Endothelial cell (in vitro differentiated cells): Measurements from ENCODE around the gene GNA14. TPM values are rescaled to one million over a fixed set of nuclear protein-coding genes. Genes with fewer than 3 reads are reported as not detected.
"Not testable (repeated sequence)": the region's sequence is repeated elsewhere in the genome, so short reads cannot be mapped to it uniquely, and the experiment has no call there.

Experiments
- DNase-seq: peaks from one replicate; pipeline ENCODE4 v3.0.0; 2021; ENCODE audit warnings: low spot score
- H3K27ac Mint-ChIP-seq: one replicate; pipeline ENCODE4 v1.8.0; 2021; ENCODE audit warnings: mixed read lengths, inconsistent platforms; ENCODE audit not compliant: unreplicated experiment
- H3K27me3 Mint-ChIP-seq: one replicate; pipeline ENCODE4 v1.8.0; 2021; ENCODE audit warnings: mild to moderate bottlenecking, moderate library complexity, mixed read lengths, inconsistent platforms; ENCODE audit not compliant: unreplicated experiment
- H3K36me3 Mint-ChIP-seq: one replicate; pipeline ENCODE4 v1.8.0; 2021; ENCODE audit warnings: mild to moderate bottlenecking, low read depth, mixed read lengths, inconsistent platforms; ENCODE audit not compliant: unreplicated experiment
- H3K4me1 Mint-ChIP-seq: one replicate; pipeline ENCODE4 v1.8.0; 2021; ENCODE audit warnings: mild to moderate bottlenecking, mixed read lengths, inconsistent platforms; ENCODE audit not compliant: unreplicated experiment
- H3K4me3 Mint-ChIP-seq: one replicate; pipeline ENCODE4 v1.8.0; 2021; ENCODE audit warnings: mild to moderate bottlenecking, mixed read lengths, inconsistent platforms; ENCODE audit not compliant: unreplicated experiment
- H3K9me3 Mint-ChIP-seq: one replicate; pipeline ENCODE4 v1.8.0; 2021; ENCODE audit warnings: mixed read lengths, inconsistent platforms; ENCODE audit not compliant: unreplicated experiment
- CTCF ChIP-seq: fragments of 200-600 bp; sonication (generic); IDR thresholded peaks from one replicate; pipeline ENCODE4 v1.5.0; 2021; ENCODE audit warnings: antibody characterized with exemption; ENCODE audit not compliant: unreplicated experiment
- long read RNA-seq: library from polyadenylated mRNA; unstranded; transcript quantifications from one replicate; pipeline ENCODE4 v2.0.0, GENCODE V29; 2020; ENCODE audit not compliant: unreplicated experiment
- total RNA-seq: library from RNA; stranded (reverse); fragmentation: NEBNext Ultra II Directional; extraction: Animal tissue kit (Norgen Biotek cat#: 25700); gene quantifications from one replicate; pipeline ENCODE4 v1.2.1, GENCODE V29; 2021; ENCODE audit not compliant: unreplicated experiment

GNA14 gene
- 10.6 TPM for total RNA-seq
- long read RNA-seq, transcript GNA14-201 (7 exons, 2,482 nt): major isoform, 8 of 9 reads
- long read RNA-seq, partial matches to known transcripts: 0 of 9 reads
- long read RNA-seq, other reads (novel, unspliced or antisense): 1 of 9 reads

- peak within 1 kb of the TSS; percentile 89 for H3K4me3 Mint-ChIP-seq
- peaks cover 6% of the 10 kb centered on the region for H3K36me3 Mint-ChIP-seq
- peak within 1 kb of the TSS; percentile 61 for H3K27ac Mint-ChIP-seq
- H3K9me3 Mint-ChIP-seq: no peaks in the 10 kb centered on the region
- peak; percentile 63 for DNase-seq
- TF ChIP-seq CTCF: no peak
- peaks cover 21% of the 10 kb centered on the region for H3K4me1 Mint-ChIP-seq
- peaks cover 5% of the 10 kb centered on the region for H3K27me3 Mint-ChIP-seq
Observed at GRCh38 chr9:77648234-77649108, at the start of gene GNA14. GNA14 (minus strand) TSS chr9:77648322; CDS start chr9:77647793, 529 bp downstream.

- Mint-ChIP-seq H3K27ac (no peak overlapping the region), H3K36me3 (no peaks in the 10 kb centered on the region), H3K9me3 (peaks cover 7% of the 10 kb centered on the region), H3K4me3 (no peak overlapping the region), H3K4me1 (no peaks in the 10 kb centered on the region), H3K27me3 (peaks cover 2% of the 10 kb centered on the region)
- DNase-seq: no peak
- TF ChIP-seq CTCF: no peak
Observed at GRCh38 chr9:77697238-77697984, 49.3 kb upstream of the GNA14 start.

- H3K4me3 Mint-ChIP-seq, H3K36me3 Mint-ChIP-seq, DNase-seq, H3K4me1 Mint-ChIP-seq, H3K9me3 Mint-ChIP-seq, H3K27me3 Mint-ChIP-seq, H3K27ac Mint-ChIP-seq: not testable (repeated sequence)
Observed at GRCh38 chr9:77690723-77691122, 42.6 kb upstream of the GNA14 start.

GRCh38 chr9:77690119-77690518 is 42.0 kb upstream of the GNA14 start:
- DNase-seq, H3K27me3 Mint-ChIP-seq, H3K9me3 Mint-ChIP-seq, H3K36me3 Mint-ChIP-seq, H3K4me1 Mint-ChIP-seq, H3K4me3 Mint-ChIP-seq, H3K27ac Mint-ChIP-seq: not testable (repeated sequence)

GRCh38 chr9:77687737-77688136 is 39.6 kb upstream of the GNA14 start:
- H3K4me3 Mint-ChIP-seq, H3K9me3 Mint-ChIP-seq, H3K4me1 Mint-ChIP-seq, DNase-seq, H3K36me3 Mint-ChIP-seq, H3K27me3 Mint-ChIP-seq, H3K27ac Mint-ChIP-seq: not testable (repeated sequence)

DNA sequence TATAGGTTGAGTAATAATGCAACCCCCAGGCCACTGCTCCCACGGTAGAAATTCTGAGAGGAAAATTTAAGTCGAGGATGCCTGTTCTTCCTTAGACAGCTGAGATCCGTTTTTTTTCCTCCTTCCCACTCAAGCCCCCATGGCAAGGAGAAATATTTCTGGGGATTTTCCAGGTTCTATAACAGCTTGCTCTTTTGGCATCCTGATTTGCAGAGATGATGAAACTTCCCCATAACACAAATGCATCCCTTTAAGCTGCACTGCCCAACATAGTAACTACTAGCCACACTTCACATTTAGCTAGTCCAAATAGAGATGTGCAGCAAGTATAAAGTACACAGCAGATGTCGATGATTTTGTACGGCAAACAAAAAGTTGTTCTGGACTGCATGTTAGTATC is 32.5 kb upstream of the GNA14 start:
- Mint-ChIP-seq H3K9me3 (peaks cover 5% of the 10 kb centered on the region), H3K27me3 (no peaks in the 10 kb centered on the region), H3K4me1 (no peaks in the 10 kb centered on the region), H3K36me3 (no peaks in the 10 kb centered on the region), H3K27ac (no peak overlapping the region), H3K4me3 (no peak overlapping the region)
- TF ChIP-seq CTCF: no peak
- no peak for DNase-seq
